Measurements from ENCODE around the gene RPL19. TPM values are rescaled to one million over a fixed set of nuclear protein-coding genes. Genes with fewer than 3 reads are reported as not detected.

RPL19 gene
- polyA plus RNA-seq, 1 experiment, result 1,903 TPM

- DNase-seq (ENCODE audit: low read depth), result no peak
- Histone ChIP-seq H3K4me3 (ENCODE audit: low read depth, low read length) (no peak overlapping the region), H3K36me3 (ENCODE audit: control insufficient read depth, insufficient read depth, low read length) (no peaks in the 10 kb centered on the region), H3K27me3 (ENCODE audit: control insufficient read depth, insufficient read depth, low read length) (peaks cover 37% of the 10 kb centered on the region)
- CTCF ChIA-PET, result no interaction called here
- POLR2A ChIA-PET, result no interaction called here
- TF ChIP-seq CTCF (IDR thresholded peaks at IDR 0.05; ENCODE audit: insufficient read depth, low read depth, low read length), result no peak
These were observed 24.8 kb downstream of the RPL19 start for GRCh38 chr17:39224778-39225307.

GRCh38 chr17:39225308-39225958, 25.4 kb downstream of the RPL19 start, which contains the start of gene STAC2:
TSS of gene STAC2 (minus strand) at chr17:39225945. CDS start at chr17:39225502, 443 bp downstream.
- Histone ChIP-seq H3K4me3 (ENCODE audit: low read depth, low read length) (peak within 1 kb of the TSS; percentile 28), H3K36me3 (ENCODE audit: control insufficient read depth, insufficient read depth, low read length) (no peaks in the 10 kb centered on the region), H3K27me3 (ENCODE audit: control insufficient read depth, insufficient read depth, low read length) (peaks cover 35% of the 10 kb centered on the region)
- TF ChIP-seq CTCF (IDR thresholded peaks at IDR 0.05; ENCODE audit: insufficient read depth, low read depth, low read length), result no peak
- POLR2A ChIA-PET, result interaction anchor here (0.6 kb wide), 1 partner anchor 553 kb away, joined by 5 read pairs; no protein-coding TSS in a partner anchor
- CTCF ChIA-PET, result interaction anchor here (1.0 to 3.0 kb wide), 3 partner anchors 11 to 19 kb away, joined by 3 to 15 read pairs (median 3); no protein-coding TSS in a partner anchor
- no peak for DNase-seq (ENCODE audit: low read depth)

GRCh38 chr17:39225959-39226683, 26.0 kb downstream of the RPL19 start:
- Histone ChIP-seq H3K4me3 (ENCODE audit: low read depth, low read length) (peak overlapping the region; percentile 28), H3K27me3 (ENCODE audit: control insufficient read depth, insufficient read depth, low read length) (peaks cover 35% of the 10 kb centered on the region), H3K36me3 (ENCODE audit: control insufficient read depth, insufficient read depth, low read length) (no peaks in the 10 kb centered on the region)
- POLR2A ChIA-PET, result interaction anchor here (0.6 kb wide), 1 partner anchor 554 kb away, joined by 5 read pairs; no protein-coding TSS in a partner anchor
- no peak for TF ChIP-seq CTCF (IDR thresholded peaks at IDR 0.05; ENCODE audit: insufficient read depth, low read depth, low read length)
- CTCF ChIA-PET, result interaction anchor here (0.7 to 3.0 kb wide), 6 partner anchors 8 to 73 kb away, joined by 3 to 15 read pairs (median 4); no protein-coding TSS in a partner anchor
- no peak for DNase-seq (ENCODE audit: low read depth)

- Histone ChIP-seq H3K36me3 (ENCODE audit: control insufficient read depth, insufficient read depth, low read length) (no peaks in the 10 kb centered on the region), H3K27me3 (ENCODE audit: control insufficient read depth, insufficient read depth, low read length) (peaks cover 35% of the 10 kb centered on the region), H3K4me3 (ENCODE audit: low read depth, low read length) (no peak overlapping the region)
- CTCF ChIA-PET, result interaction anchor here (0.6 to 3.0 kb wide), 5 partner anchors 9 to 37 kb away, joined by 3 to 15 read pairs (median 5); no protein-coding TSS in a partner anchor
- DNase-seq (ENCODE audit: low read depth), result no peak
- POLR2A ChIA-PET, result no interaction called here
- no peak for TF ChIP-seq CTCF (IDR thresholded peaks at IDR 0.05; ENCODE audit: insufficient read depth, low read depth, low read length)
These were observed 27.4 kb downstream of the RPL19 start for GRCh38 chr17:39227364-39227919.

Data from BJ (cell line).